ENCODE results near the gene CTNNBL1. TPM values are rescaled to one million over a fixed set of nuclear protein-coding genes. Genes with fewer than 3 reads are reported as not detected.

Gene CTNNBL1
- total and polyA plus RNA-seq, 11 donors = 22.6 to 68.9 (median 50.5) TPM

GRCh38 chr20:37773291-37773826, 79.5 kb downstream of the CTNNBL1 start:
- intact Hi-C loops (cut with DNase I) = no loop called here
- H3K36me3 ChIP-seq = peaks cover 0 to 71% (median 41%) of the 10 kb centered on the region in 9 donors
- no peak overlapping the region for H3K27ac ChIP-seq
- DNase-seq (no peak), ATAC-seq (no peak)
- H3K4me1 ChIP-seq = peaks cover 0 to 10% (median 0%) of the 10 kb centered on the region in 12 donors
- no peak for TF ChIP-seq POLR2A (IDR thresholded peaks at IDR 0.05)
- TF ChIP-seq CTCF (IDR thresholded peaks at IDR 0.05) = no peak
- H3K4me3 ChIP-seq = no peak overlapping the region
- WGBS, 4 donors = 78 to 91% (median 84%) methylated on average over 1 of the region's 1 CpG
- H3K27me3 ChIP-seq = no peaks in the 10 kb centered on the region
- no peaks in the 10 kb centered on the region for H3K9me3 ChIP-seq

DNA sequence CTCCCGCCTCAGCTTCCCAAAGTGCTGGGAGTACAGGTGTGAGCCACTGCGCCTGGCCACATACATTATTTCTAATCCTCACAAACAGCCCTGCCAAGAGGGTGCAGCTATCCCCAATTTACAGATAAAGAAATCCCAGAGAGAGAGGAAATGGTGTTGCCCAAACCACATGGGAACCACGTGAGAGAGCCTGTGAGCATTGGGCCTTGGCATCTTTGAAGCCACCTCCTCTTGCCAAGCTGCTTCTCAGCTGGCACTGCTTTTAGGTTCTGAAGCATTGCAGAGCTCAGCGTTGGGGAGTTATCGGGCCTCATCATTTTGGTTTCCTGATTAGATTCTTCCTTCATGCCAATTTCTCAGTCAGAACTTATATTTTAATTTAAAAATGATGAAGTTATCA, 80.3 kb downstream of the CTNNBL1 start:
- intact Hi-C loops (cut with DNase I) = no loop called here
- Histone ChIP-seq H3K36me3 (peaks cover 0 to 69% (median 38%) of the 10 kb centered on the region in 9 donors), H3K4me1 (peaks cover 0 to 12% (median 0%) of the 10 kb centered on the region in 12 donors), H3K27me3 (no peaks in the 10 kb centered on the region), H3K4me3 (no peak overlapping the region), H3K9me3 (no peaks in the 10 kb centered on the region), H3K27ac (no peak overlapping the region)
- no peak for DNase-seq
- TF ChIP-seq CTCF (IDR thresholded peaks at IDR 0.05) (no peak), POLR2A (IDR thresholded peaks at IDR 0.05) (no peak)
- ATAC-seq = no peak
- 70 to 75% (median 72%) methylated on average over 5 of the region's 5 CpGs for WGBS, 4 donors

DNA sequence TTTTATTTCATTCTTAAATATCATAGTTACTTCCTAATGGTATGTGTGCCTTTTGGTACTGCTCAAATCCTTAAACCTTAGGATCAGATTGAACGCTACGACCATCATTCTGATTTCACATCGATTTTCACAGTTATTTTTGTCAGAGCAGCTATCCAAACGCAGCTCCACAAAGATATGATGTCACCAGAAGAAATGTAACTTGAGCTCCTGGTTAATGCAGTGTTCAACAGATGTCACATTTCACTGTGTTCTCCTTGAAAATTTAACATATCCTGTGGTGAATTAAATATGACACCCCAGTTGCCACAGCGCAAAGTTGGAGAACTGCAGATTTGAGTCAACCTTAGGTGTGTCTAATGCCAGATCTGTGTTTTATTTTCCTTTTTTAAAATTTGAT, 81.4 kb downstream of the CTNNBL1 start:
- Histone ChIP-seq H3K4me1 (peaks cover 0 to 12% (median 0%) of the 10 kb centered on the region in 12 donors), H3K9me3 (no peaks in the 10 kb centered on the region), H3K4me3 (no peak overlapping the region), H3K27me3 (no peaks in the 10 kb centered on the region), H3K36me3 (peaks cover 0 to 66% (median 37%) of the 10 kb centered on the region in 9 donors), H3K27ac (no peak overlapping the region)
- WGBS, 4 donors = 90 to 93% (median 92%) methylated on average over 5 of the region's 5 CpGs
- no peak for TF ChIP-seq POLR2A (IDR thresholded peaks at IDR 0.05)
- no peak for TF ChIP-seq CTCF (IDR thresholded peaks at IDR 0.05)
- DNase-seq (no peak), ATAC-seq (no peak)
- intact Hi-C loops (cut with DNase I) = no loop called here

GRCh38 chr20:37776049-37776448, 82.2 kb downstream of the CTNNBL1 start:
- DNase-seq (no peak), ATAC-seq (no peak)
- no peak overlapping the region for H3K4me3 ChIP-seq
- TF ChIP-seq CTCF (IDR thresholded peaks at IDR 0.05) = no peak
- TF ChIP-seq POLR2A (IDR thresholded peaks at IDR 0.05) = no peak
- peaks cover 0 to 12% (median 0%) of the 10 kb centered on the region in 12 donors for H3K4me1 ChIP-seq
- intact Hi-C loops (cut with DNase I) = no loop called here
- 93 to 97% (median 95%) methylated on average over 5 of the region's 5 CpGs for WGBS, 4 donors
- H3K9me3 ChIP-seq = no peaks in the 10 kb centered on the region
- no peak overlapping the region for H3K27ac ChIP-seq
- H3K36me3 ChIP-seq = peaks cover 0 to 70% (median 37%) of the 10 kb centered on the region in 9 donors
- H3K27me3 ChIP-seq = no peaks in the 10 kb centered on the region

All from heart left ventricle (tissue), 16 donors.